ENCODE measurements around the gene CCSAP. TPM values are rescaled to one million over a fixed set of nuclear protein-coding genes. Genes with fewer than 3 reads are reported as not detected.

CCSAP gene
- total RNA-seq, 4 donors from 2014 or later = 7.2 to 18.1 (median 11.5) TPM

DNA sequence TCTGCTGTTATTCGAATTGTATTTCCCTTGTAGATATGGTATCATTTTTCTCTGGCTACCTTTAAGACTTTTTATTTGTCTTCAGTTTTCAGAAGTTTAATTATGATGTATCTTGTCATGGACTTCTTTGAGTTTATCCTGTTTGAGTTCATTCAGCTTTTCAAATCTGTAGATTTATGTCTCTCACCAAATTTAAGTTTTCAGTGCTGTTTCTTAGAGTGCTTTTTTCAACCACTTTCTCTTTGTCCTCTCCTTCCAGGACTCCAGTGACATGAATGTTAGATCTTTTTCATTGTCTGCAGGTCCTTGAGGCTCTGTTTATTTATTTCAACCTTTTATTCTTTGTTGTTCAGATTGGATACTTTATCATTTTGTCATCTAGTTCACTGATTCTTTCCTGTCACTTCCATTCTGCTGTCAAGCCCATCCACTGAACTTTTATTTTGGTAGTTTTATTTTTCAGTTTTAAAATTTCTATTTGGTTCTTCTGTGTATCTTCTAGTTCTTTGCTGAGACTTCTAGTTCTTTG lies 60.5 kb downstream of the CCSAP start:
- no peaks in the 10 kb centered on the region for H3K27me3 ChIP-seq
- H3K4me1 ChIP-seq = peaks cover 0 to 46% (median 0%) of the 10 kb centered on the region in 4 donors
- no peak for DNase-seq (ENCODE audit: low spot score in 2 of 2)
- TF ChIP-seq POLR2A (IDR thresholded peaks at IDR 0.05) (no peak), EP300 (IDR thresholded peaks at IDR 0.05) (no peak)
- TF ChIP-seq, protein P1, sequence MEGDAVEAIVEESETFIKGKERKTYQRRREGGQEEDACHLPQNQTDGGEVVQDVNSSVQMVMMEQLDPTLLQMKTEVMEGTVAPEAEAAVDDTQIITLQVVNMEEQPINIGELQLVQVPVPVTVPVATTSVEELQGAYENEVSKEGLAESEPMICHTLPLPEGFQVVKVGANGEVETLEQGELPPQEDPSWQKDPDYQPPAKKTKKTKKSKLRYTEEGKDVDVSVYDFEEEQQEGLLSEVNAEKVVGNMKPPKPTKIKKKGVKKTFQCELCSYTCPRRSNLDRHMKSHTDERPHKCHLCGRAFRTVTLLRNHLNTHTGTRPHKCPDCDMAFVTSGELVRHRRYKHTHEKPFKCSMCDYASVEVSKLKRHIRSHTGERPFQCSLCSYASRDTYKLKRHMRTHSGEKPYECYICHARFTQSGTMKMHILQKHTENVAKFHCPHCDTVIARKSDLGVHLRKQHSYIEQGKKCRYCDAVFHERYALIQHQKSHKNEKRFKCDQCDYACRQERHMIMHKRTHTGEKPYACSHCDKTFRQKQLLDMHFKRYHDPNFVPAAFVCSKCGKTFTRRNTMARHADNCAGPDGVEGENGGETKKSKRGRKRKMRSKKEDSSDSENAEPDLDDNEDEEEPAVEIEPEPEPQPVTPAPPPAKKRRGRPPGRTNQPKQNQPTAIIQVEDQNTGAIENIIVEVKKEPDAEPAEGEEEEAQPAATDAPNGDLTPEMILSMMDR (IDR thresholded peaks at IDR 0.05) = no peak
- H3K36me3 ChIP-seq = no peaks in the 10 kb centered on the region
- H3K9me3 ChIP-seq = peaks cover 0 to 3% (median 0%) of the 10 kb centered on the region in 4 donors
- H3K4me3 ChIP-seq = no peak overlapping the region
- no peak overlapping the region for H3K27ac ChIP-seq
- WGBS, 2 donors = 89 to 100% methylated on average over 1 of the region's 1 CpG

GRCh38 chr1:229281339-229281926 lies 61.4 kb downstream of the CCSAP start:
- Histone ChIP-seq H3K27me3 (no peaks in the 10 kb centered on the region), H3K9me3 (peaks cover 0 to 3% (median 0%) of the 10 kb centered on the region in 4 donors), H3K4me3 (no peak overlapping the region), H3K27ac (no peak overlapping the region), H3K4me1 (peaks cover 0 to 38% (median 0%) of the 10 kb centered on the region in 4 donors), H3K36me3 (no peaks in the 10 kb centered on the region)
- TF ChIP-seq EP300 (IDR thresholded peaks at IDR 0.05) (no peak), POLR2A (IDR thresholded peaks at IDR 0.05) (no peak)
- TF ChIP-seq, protein P1 (IDR thresholded peaks at IDR 0.05) = no peak
- 95 to 98% methylated on average over 1 of the region's 1 CpG for WGBS, 2 donors
- DNase-seq (ENCODE audit: low spot score in 2 of 2) = no peak

DNA sequence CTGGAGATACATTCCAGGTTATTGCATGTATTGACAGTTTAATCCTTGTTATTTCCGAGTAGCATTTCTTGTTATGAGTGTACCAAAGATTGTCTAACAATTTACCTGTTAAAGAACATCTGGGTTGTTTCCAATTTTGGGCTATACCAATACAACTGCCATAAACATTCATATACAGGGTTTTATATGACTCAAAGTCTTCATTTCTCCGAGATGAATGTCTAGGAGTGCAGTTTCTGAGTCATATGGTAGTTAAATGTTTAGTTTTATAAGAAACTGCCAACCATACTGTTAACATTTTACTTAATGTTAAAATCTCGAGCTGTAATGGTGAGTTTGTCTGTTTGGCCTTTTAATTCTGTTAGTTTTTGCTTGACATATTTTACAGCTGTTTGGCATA lies 61.9 kb downstream of the CCSAP start:
- 94 to 96% methylated on average over 3 of the region's 3 CpGs for WGBS, 2 donors
- H3K9me3 ChIP-seq = peaks cover 0 to 3% (median 0%) of the 10 kb centered on the region in 4 donors
- no peak overlapping the region for H3K4me3 ChIP-seq
- TF ChIP-seq EP300 (IDR thresholded peaks at IDR 0.05) (no peak), POLR2A (IDR thresholded peaks at IDR 0.05) (no peak)
- TF ChIP-seq, protein P1 (IDR thresholded peaks at IDR 0.05) = no peak
- H3K36me3 ChIP-seq = no peaks in the 10 kb centered on the region
- no peak for DNase-seq (ENCODE audit: low spot score in 2 of 2)
- no peaks in the 10 kb centered on the region for H3K27me3 ChIP-seq
- H3K4me1 ChIP-seq = peaks cover 0 to 34% (median 0%) of the 10 kb centered on the region in 4 donors
- no peak overlapping the region for H3K27ac ChIP-seq

DNA sequence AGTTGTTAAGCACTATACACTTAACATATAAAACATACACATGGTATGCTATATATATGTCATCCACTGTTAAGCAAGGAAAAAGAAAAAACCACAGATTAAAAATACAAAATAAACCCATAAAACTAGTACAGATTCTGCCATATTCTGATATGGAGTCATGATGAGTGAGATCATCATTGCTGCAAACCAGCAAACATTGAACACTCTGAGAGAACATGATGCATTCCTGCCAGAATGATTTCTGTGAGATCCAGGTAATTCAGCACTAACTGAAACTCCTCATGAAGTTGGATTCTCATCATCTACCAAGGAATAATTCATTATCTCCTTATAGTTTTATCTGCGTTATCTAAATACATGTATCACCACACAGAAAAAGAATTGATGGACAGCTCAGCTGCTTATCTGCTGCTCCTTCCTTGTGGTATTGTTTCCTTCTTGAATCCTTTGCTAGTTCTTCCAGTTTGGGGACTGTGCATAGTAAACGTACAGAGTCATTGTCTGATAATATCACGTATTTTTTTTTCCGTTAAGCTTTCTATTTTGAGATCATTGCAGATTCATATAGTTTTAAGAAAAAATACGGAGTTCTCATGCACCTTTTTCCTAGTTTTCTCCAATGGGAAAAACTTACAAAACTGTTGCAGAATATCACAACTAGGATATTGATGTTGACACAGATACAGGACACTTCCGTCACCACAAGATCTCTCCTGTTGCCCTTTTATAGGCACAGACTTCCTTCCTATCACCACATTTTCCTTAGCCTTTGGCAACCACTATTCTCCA lies 62.6 kb downstream of the CCSAP start:
- TF ChIP-seq POLR2A (IDR thresholded peaks at IDR 0.05) (no peak), EP300 (IDR thresholded peaks at IDR 0.05) (no peak)
- TF ChIP-seq, protein P1 (IDR thresholded peaks at IDR 0.05) = no peak
- peaks cover 0 to 3% (median 0%) of the 10 kb centered on the region in 4 donors for H3K9me3 ChIP-seq
- WGBS, 2 donors = 82 to 86% methylated on average over 6 of the region's 6 CpGs
- H3K27ac ChIP-seq = no peak overlapping the region
- DNase-seq (ENCODE audit: low spot score in 2 of 2) = no peak
- H3K4me1 ChIP-seq = peaks cover 0 to 30% (median 0%) of the 10 kb centered on the region in 4 donors
- no peaks in the 10 kb centered on the region for H3K36me3 ChIP-seq
- no peak overlapping the region for H3K4me3 ChIP-seq
- H3K27me3 ChIP-seq = no peaks in the 10 kb centered on the region

- TF ChIP-seq, protein P1 (IDR thresholded peaks at IDR 0.05) = no peak
- no peak for TF ChIP-seq POLR2A (IDR thresholded peaks at IDR 0.05)
- TF ChIP-seq EP300 (IDR thresholded peaks at IDR 0.05) = no peak
- Histone ChIP-seq H3K27me3 (no peaks in the 10 kb centered on the region), H3K9me3 (peaks cover 0 to 3% (median 0%) of the 10 kb centered on the region in 4 donors), H3K27ac (no peak overlapping the region), H3K4me3 (no peak overlapping the region), H3K4me1 (peaks cover 0 to 39% (median 3%) of the 10 kb centered on the region in 4 donors), H3K36me3 (no peaks in the 10 kb centered on the region)
- DNase-seq (ENCODE audit: low spot score in 2 of 2) = no peak
- WGBS, 2 donors = 57 to 60% methylated on average over 3 of the region's 3 CpGs
Measured at GRCh38 chr1:229279242-229279641, 63.6 kb downstream of the CCSAP start.

Measured in tibial nerve (tissue), 4 donors.